ENCODE results near the gene LRRC14B. TPM values are rescaled to one million over a fixed set of nuclear protein-coding genes. Genes with fewer than 3 reads are reported as not detected.
"Not testable (repeated sequence)": the region's sequence is repeated elsewhere in the genome, so short reads cannot be mapped to it uniquely, and the experiment has no call there.

Gene LRRC14B
- total and polyA plus RNA-seq, 2 donors (not counting 1 experiment from before 2014, with no cell fraction given): not detected

DNA sequence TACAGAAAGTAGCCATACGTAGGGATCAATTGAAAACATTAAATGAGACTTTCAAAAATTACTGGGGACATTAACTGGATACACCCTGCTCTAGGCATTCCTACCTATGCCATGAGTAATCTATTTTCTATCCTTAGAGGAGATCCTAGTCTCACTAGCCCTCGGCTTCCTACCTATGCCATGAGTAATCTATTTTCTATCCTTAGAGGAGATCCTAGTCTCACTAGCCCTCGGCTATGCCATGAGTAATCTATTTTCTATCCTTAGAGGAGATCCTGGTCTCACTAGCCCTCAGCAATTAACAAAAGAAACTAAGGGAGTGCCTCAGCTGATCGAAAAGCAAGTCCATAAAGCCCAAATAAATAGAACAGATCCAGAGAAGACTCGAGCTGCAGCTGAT is 54.4 kb downstream of the LRRC14B start:
- not testable (repeated sequence) for DNase-seq (ENCODE audit: low read depth in 2 of 2); H4K20me1 ChIP-seq (ENCODE audit: control insufficient read depth, extremely low read depth, insufficient read depth, low read length); H3K79me2 ChIP-seq (ENCODE audit: control insufficient read depth, insufficient read depth, low read length); H3K27ac ChIP-seq (ENCODE audit: insufficient read depth, low read length); H3K27me3 ChIP-seq (ENCODE audit: control insufficient read depth, insufficient read depth, low read length); H3K4me2 ChIP-seq (ENCODE audit: extremely low read depth, insufficient read depth, low read length); H3K4me3 ChIP-seq (replicated peaks in 1 of 4; ENCODE audit: control extremely low read depth in 1 of 4, insufficient read depth in 1 of 4, low read depth in 3 of 4, low read length in 4 of 4); H3K9me3 ChIP-seq (ENCODE audit: control insufficient read depth, insufficient read depth, low read depth, low read length); H3K4me1 ChIP-seq (ENCODE audit: control insufficient read depth, extremely low read depth, insufficient read depth, low read length); H3K9ac ChIP-seq (ENCODE audit: insufficient read depth, low read length); H2AFZ ChIP-seq (ENCODE audit: low read length)
- H3K36me3 ChIP-seq (ENCODE audit: control insufficient read depth, insufficient read depth, low read length): peaks cover 11% of the 10 kb centered on the region

Other genes starting within 250 kb of the LRRC14B start
- under 0.01 TPM in 1 of 2 replicates, not detected in the other for gene PLEKHG4B, start 99.3 kb upstream of the LRRC14B start, total RNA-seq
- gene PLEKHG4B, start 99.3 kb upstream of the LRRC14B start, polyA plus RNA-seq: 0.01 and 0.08 TPM in 2 replicates
- 5.6 and 7.4 TPM in 2 replicates for gene CCDC127, start 26.7 kb downstream of the LRRC14B start, total RNA-seq
- gene CCDC127, start 26.7 kb downstream of the LRRC14B start, polyA plus RNA-seq: 3.7 and 4.8 TPM in 2 replicates
- gene SDHA, start 26.8 kb downstream of the LRRC14B start, total RNA-seq: 103 and 150 TPM in 2 replicates
- gene SDHA, start 26.8 kb downstream of the LRRC14B start, polyA plus RNA-seq: 89.6 and 116 TPM in 2 replicates
- gene PDCD6, start 80.2 kb downstream of the LRRC14B start, total RNA-seq: 110 and 134 TPM in 2 replicates
- gene PDCD6, start 80.2 kb downstream of the LRRC14B start, polyA plus RNA-seq: 165 and 190 TPM in 2 replicates
- gene AHRR, start 130.2 kb downstream of the LRRC14B start, total RNA-seq: 6.2 and 26.4 TPM in 2 replicates
- 11.3 and 16.0 TPM in 2 replicates for gene AHRR, start 130.2 kb downstream of the LRRC14B start, polyA plus RNA-seq